Brain microvascular endothelial cell (primary cell): ENCODE results near the gene ZFYVE16.
"Not testable (repeated sequence)": the region's sequence is repeated elsewhere in the genome, so short reads cannot be mapped to it uniquely, and the experiment has no call there.

Source experiments
- DNase-seq: peaks from one replicate; pipeline ENCODE4 v3.0.0-alpha.2; 2020
- H3K27ac ChIP-seq: fragments of 250-450 bp; sonication (Bioruptor Pico); 2 replicates; pipeline ENCODE4 v1.5.1; 2020; ENCODE audit warnings: mild to moderate bottlenecking, moderate library complexity
- H3K27me3 ChIP-seq: fragments of 250-450 bp; sonication (Bioruptor Pico); replicated peaks from 2 replicates; pipeline ENCODE4 v1.5.1; 2020; ENCODE audit warnings: mild to moderate bottlenecking
- H3K36me3 ChIP-seq: fragments of 250-450 bp; sonication (Bioruptor Pico); replicated peaks from 2 replicates; pipeline ENCODE4 v1.5.1; 2020; ENCODE audit warnings: mild to moderate bottlenecking
- H3K4me3 ChIP-seq: 2 replicates; pipeline ENCODE4 v1.5.1; 2011; ENCODE audit warnings: low read depth, mild to moderate bottlenecking, control low read depth, low read length, moderate library complexity
- CTCF ChIP-seq: IDR thresholded peaks from 2 replicates; pipeline ENCODE4 v1.5.1; 2011; ENCODE audit warnings: low read depth, mild to moderate bottlenecking, moderate library complexity, low read length, control low read depth, inconsistent platforms; ENCODE audit errors: missing control alignments
- in situ Hi-C: cut with HindIII; loops from 2 replicates; pipeline ENCODE4 v1.10.0; 2017; ENCODE audit warnings: low sequenced_read_pairs, low pct_ligation_motif_present

The ZFYVE16 gene

GRCh38 chr5:80408484-80409366 is 861 bp downstream of the ZFYVE16 start:
- no peak for TF ChIP-seq CTCF
- no peaks in the 10 kb centered on the region for H3K36me3 ChIP-seq
- peak overlapping the region; percentile 93 for H3K27ac ChIP-seq
- in situ Hi-C loops, result no loop called here
- peak; percentile 30 for DNase-seq
- peak overlapping the region; percentile 87 for H3K4me3 ChIP-seq
- H3K27me3 ChIP-seq, result no peaks in the 10 kb centered on the region

- DNase-seq, result peak; percentile 5
- TF ChIP-seq CTCF, result no peak
- Histone ChIP-seq H3K36me3 (no peaks in the 10 kb centered on the region), H3K27ac (no peak overlapping the region), H3K4me3 (peak overlapping the region; percentile 87), H3K27me3 (no peaks in the 10 kb centered on the region)
- in situ Hi-C loops, result no loop called here
These were observed 1.6 kb downstream of the ZFYVE16 start for GRCh38 chr5:80409367-80409966.

- in situ Hi-C loops, result no loop called here
- Histone ChIP-seq H3K27ac (no peak overlapping the region), H3K27me3 (no peaks in the 10 kb centered on the region), H3K4me3 (no peak overlapping the region), H3K36me3 (no peaks in the 10 kb centered on the region)
- TF ChIP-seq CTCF, result no peak
- DNase-seq, result no peak
These were observed 3.8 kb downstream of the ZFYVE16 start for GRCh38 chr5:80411589-80412219.

- no peak for TF ChIP-seq CTCF
- Histone ChIP-seq H3K27me3 (no peaks in the 10 kb centered on the region), H3K27ac (no peak overlapping the region), H3K36me3 (no peaks in the 10 kb centered on the region), H3K4me3 (no peak overlapping the region)
- in situ Hi-C loops, result no loop called here
- DNase-seq, result no peak
These were observed 6.2 kb downstream of the ZFYVE16 start for GRCh38 chr5:80414113-80414512.

- Histone ChIP-seq H3K36me3 (no peaks in the 10 kb centered on the region), H3K4me3 (no peak overlapping the region), H3K27ac (no peak overlapping the region), H3K27me3 (no peaks in the 10 kb centered on the region)
- no peak for DNase-seq
- in situ Hi-C loops, result no loop called here
- TF ChIP-seq CTCF, result no peak
These were observed 10.1 kb downstream of the ZFYVE16 start for GRCh38 chr5:80417973-80418372.

- H3K27me3 ChIP-seq, DNase-seq, H3K36me3 ChIP-seq, H3K4me3 ChIP-seq, H3K27ac ChIP-seq, in situ Hi-C loops: not testable (repeated sequence)
These were observed 16.5 kb downstream of the ZFYVE16 start for GRCh38 chr5:80424365-80424764.
